Fibroblast of peridontal ligament (primary cell): ENCODE data around the gene SFT2D1.
A peak's percentile ranks its signal among the peaks of the same experiment; 100 is the strongest.

ENCODE experiments used
- DNase-seq: peaks from one replicate; pipeline ENCODE4 v3.0.0-alpha.2; 2010; ENCODE audit errors: extremely low read depth

The SFT2D1 gene

DNA sequence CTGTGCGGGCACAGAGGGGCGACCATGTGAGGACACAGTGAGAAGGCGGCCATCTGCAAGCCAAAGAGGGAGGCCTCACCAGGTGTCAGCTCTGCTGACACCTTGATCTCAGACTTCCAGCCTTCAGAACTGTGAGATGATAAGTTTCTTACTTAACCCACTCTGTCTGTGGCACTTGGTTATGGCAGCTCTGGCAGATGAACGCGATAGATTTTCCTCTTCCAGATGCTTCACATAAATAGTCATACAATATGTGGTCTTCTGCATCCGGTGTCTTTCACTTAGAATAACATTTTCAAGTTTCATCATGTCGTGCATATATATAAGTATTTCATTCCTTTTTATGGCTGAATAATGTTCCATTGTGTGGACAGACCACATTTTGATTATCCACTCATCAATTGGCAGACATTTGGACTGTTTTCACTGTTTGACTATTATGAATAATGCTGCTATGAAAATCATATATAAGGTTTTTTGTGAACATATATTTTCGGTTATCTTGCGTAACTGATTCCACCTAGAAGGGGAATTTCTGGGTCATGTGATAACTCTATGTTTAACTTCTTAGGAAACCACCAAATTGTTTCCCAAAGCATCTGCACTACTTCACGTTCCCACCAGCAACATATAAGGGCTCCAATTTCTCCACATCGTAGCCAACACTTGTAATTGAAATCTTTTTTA lies 64.3 kb downstream of the SFT2D1 start:
- no peak for DNase-seq

DNA sequence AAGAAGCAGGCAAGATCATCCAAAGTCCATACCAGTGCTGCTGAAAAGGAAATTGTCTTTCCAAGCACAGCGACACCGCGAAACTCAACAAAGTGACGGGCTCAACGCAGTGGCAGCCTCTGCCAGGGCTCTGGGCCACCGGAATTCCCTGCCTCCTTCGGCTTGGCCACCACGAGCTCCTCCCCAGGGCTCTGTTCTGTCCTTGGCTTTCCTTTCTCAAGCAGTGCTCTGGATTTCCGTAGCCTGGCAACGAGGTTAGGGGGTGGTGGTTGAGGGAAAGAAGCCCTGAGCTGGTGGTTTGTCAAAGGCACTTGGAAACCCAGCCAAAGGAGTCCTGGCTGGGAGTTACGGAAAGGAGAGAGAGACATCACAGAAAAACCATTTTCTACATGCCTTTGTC lies 65.3 kb downstream of the SFT2D1 start:
- peak; percentile 34 for DNase-seq

DNA sequence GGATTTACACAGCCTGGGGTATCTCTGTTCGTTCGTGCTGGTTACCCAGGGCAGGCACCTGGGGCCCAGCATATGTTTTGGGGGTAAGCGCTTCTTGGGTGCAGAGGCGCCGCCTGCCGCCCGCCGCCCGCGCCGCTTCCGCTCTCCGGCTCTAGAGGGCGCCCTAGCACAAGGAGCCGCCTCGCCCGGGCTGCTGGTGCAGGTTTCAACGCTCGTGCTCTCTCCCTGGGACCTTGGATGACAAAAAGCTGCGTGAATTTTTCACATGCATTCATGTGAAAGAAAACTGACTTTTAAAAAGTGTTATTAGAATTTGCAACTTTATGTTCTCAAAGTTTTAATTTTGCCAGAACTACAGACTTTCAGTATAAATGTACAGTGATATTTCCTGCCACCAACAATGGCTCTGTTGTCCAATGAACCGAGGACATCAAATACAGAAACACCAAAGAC lies 66.6 kb downstream of the SFT2D1 start:
- DNase-seq = peak; percentile 45

DNA sequence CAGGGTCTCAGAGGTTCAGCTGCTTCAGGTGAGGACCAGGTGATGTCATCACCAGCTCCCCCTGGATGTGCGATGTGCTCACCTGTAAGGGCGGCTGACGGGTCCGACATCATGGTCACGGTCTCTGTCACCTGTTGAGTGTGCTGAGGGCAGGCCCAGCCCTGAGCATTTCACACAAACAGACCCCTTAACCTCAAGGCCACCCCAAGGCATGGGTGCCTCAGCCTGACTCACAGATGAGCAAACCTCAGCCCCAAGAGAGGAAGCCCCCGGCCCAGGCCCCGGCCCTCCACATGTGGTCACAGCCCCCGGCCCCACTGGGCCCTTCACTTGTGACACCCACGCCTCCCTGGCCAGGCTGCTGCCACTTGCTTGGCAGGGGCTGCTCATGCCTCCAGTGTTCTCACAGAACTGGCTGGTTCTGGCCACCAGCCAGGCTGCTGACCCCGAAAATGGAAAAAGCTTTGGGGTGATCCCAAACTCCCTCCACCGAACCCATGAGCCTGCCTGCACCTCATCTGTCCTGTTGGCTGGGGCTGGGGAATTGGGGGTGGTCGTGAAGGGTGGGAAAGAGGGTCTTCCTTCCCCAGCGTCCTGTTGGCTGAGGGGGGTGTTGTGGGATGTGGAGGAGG lies 67.5 kb downstream of the SFT2D1 start:
- DNase-seq = no peak

DNA sequence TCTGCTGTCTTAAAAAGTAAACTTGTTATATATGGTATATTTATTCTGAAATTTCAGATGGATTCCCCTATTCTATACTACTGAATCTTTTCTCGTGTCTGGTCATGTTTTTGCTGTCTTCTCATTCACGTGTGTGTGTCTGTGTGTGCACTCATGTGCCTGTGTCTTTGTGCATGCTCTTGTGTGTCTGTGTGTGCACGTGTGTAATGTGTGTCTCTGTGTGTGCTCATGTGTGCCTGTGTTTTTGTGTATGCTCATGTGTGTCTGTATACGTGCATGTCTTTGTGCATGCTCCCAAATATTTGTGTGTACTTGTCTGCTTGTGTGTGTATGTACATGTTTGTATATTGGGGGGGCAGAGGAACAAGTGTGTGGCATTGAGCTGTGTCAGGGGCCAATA lies 68.2 kb downstream of the SFT2D1 start:
- no peak for DNase-seq

DNA sequence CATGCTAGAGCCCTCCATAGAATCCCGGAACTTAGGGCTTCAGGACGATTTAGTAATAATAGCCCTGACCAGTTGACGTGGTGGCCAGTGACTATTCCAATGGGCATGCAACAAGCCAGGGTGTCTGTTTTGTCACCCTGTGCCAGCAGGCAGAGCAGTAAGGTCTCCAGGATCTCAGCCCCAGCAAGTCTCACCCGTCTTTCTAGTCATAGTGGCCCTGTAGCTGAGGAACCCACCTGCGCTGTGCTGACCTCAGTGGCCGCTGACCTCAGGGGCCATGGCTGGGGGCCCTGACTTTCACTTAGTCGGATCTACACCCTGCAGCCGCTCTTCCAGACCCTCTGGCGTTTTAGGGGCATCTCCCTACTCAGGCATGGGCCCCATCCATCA lies 71.0 kb downstream of the SFT2D1 start:
- DNase-seq = no peak

DNA sequence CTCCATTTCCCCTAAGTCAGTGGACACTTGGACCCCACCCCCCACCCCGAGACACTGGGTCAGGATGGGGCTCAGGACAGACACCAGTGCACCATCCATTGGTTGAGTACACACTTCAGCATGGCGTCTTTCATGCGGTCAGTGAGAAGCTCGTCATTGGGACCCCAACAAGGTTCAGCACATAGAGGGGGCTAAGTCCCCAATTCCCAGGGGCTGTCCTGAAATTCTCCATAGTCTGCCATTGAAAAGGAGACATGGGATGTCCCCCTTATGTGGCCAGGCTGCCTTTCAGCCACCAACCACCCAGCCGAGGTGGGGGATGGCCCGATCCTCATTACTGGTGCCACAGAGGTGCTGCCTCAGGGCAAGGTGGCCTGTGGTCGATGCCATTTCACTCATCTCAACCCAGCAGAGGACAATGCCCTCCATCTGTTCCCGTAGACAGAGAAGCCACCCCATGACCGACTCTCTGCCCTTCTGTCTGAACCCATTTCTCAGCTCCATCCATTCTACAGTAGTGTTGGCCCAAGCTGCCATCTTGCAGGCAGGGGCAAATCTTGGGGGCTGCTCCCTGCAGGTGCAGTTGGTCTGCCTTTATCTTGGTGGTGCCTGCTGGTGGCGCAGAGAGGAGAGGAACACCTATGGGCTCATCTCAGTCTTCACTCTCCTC lies 71.5 kb downstream of the SFT2D1 start:
- DNase-seq = no peak
